ENCODE measurements around the gene MORF4L2. TPM values are rescaled to one million over a fixed set of nuclear protein-coding genes. Genes with fewer than 3 reads are reported as not detected.

MORF4L2 gene
- total and polyA plus RNA-seq, 9 of the 15 experiments (the other 6 are each of a cell fraction or from before 2014, with no cell fraction given), result 324 to 781 (median 420) TPM

DNA sequence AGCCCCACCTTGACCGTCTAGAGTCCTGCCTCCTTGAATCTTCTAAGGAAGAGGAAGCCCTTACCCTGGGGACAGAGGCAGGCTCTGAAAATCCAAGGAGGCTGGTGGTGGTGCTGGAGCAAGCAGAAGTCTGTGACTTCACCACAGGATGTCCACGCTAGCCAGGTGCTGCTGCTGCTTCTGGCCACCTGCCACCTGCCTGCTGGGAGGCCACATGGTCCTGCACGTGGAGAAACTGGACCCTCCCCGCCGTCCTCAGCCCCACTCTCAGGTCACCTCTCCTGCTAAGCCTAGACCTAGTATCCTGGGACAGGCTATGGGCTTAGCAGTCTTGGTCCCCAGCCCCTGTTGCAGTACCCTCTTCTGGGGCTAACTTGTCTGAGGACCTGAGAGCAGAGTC, 40.0 kb upstream of the MORF4L2 start:
- POLR2A ChIA-PET, result no interaction called here
- TF ChIP-seq, protein P1, sequence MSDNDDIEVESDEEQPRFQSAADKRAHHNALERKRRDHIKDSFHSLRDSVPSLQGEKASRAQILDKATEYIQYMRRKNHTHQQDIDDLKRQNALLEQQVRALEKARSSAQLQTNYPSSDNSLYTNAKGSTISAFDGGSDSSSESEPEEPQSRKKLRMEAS (CRISPR knock-in tag; IDR thresholded peaks at IDR 0.05), result no peak
- TF ChIP-seq BDP1 (IDR thresholded peaks at IDR 0.05; ENCODE audit: insufficient read depth, insufficient read length), result no peak
- TF ChIP-seq TRIM28 (IDR thresholded peaks at IDR 0.05), result no peak
- TF ChIP-seq ZNF717 (CRISPR knock-in tag; IDR thresholded peaks at IDR 0.05), result no peak
- TF ChIP-seq ZNF79 (CRISPR knock-in tag; IDR thresholded peaks at IDR 0.05; ENCODE audit: low read depth), result no peak
- no peak for TF ChIP-seq ZNF41 (CRISPR knock-in tag; conservative IDR thresholded peaks at IDR 0.05)
- TF ChIP-seq SP2 (IDR thresholded peaks at IDR 0.05; ENCODE audit: extremely low read depth, low read depth, low read length, poor library complexity, severe bottlenecking), result no peak
- no peak for TF ChIP-seq TGIF2 (CRISPR knock-in tag; IDR thresholded peaks at IDR 0.05)
- TF ChIP-seq, protein P2, sequence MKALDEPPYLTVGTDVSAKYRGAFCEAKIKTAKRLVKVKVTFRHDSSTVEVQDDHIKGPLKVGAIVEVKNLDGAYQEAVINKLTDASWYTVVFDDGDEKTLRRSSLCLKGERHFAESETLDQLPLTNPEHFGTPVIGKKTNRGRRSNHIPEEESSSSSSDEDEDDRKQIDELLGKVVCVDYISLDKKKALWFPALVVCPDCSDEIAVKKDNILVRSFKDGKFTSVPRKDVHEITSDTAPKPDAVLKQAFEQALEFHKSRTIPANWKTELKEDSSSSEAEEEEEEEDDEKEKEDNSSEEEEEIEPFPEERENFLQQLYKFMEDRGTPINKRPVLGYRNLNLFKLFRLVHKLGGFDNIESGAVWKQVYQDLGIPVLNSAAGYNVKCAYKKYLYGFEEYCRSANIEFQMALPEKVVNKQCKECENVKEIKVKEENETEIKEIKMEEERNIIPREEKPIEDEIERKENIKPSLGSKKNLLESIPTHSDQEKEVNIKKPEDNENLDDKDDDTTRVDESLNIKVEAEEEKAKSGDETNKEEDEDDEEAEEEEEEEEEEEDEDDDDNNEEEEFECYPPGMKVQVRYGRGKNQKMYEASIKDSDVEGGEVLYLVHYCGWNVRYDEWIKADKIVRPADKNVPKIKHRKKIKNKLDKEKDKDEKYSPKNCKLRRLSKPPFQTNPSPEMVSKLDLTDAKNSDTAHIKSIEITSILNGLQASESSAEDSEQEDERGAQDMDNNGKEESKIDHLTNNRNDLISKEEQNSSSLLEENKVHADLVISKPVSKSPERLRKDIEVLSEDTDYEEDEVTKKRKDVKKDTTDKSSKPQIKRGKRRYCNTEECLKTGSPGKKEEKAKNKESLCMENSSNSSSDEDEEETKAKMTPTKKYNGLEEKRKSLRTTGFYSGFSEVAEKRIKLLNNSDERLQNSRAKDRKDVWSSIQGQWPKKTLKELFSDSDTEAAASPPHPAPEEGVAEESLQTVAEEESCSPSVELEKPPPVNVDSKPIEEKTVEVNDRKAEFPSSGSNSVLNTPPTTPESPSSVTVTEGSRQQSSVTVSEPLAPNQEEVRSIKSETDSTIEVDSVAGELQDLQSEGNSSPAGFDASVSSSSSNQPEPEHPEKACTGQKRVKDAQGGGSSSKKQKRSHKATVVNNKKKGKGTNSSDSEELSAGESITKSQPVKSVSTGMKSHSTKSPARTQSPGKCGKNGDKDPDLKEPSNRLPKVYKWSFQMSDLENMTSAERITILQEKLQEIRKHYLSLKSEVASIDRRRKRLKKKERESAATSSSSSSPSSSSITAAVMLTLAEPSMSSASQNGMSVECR (CRISPR knock-in tag; IDR thresholded peaks at IDR 0.05), result no peak
- no peak for TF ChIP-seq DPF2 (IDR thresholded peaks at IDR 0.05)
- DNase-seq (ENCODE audit: extremely low read depth in 1 of 4, low spot score in 3 of 4) (no peak), FAIRE-seq (no peak), ATAC-seq (no peak; the same call in 2 of the 3 replicates)
- Histone ChIP-seq H3K27ac (ENCODE audit: extremely low read depth, low read depth, low read length) (no peak overlapping the region), H3K36me3 (ENCODE audit: control insufficient read depth, insufficient read depth, low read length) (no peaks in the 10 kb centered on the region), H3K9me3 (replicated peaks; ENCODE audit: control insufficient read depth, insufficient read depth, low read depth, low read length) (no peaks in the 10 kb centered on the region), H3K4me1 (replicated peaks in 1 of 2; ENCODE audit: control insufficient read depth in 2 of 2, insufficient read depth in 2 of 2, low read length in 2 of 2) (no peaks in the 10 kb centered on the region), H3K4me2 (ENCODE audit: insufficient read depth, low read length) (no peak overlapping the region), H2AFZ (ENCODE audit: low read depth, low read length) (no peak overlapping the region), H3K27me3 (ENCODE audit: control insufficient read depth in 2 of 2, insufficient read depth in 2 of 2, low read length in 2 of 2) (peaks cover 2 to 76% of the 10 kb centered on the region in 2 experiments; a peak in 3 of 5 replicates), H3K9ac (ENCODE audit: insufficient read depth in 1 of 2, low read depth in 2 of 2, low read length in 2 of 2) (no peak overlapping the region), H4K20me1 (replicated peaks; ENCODE audit: control insufficient read depth, insufficient read depth, low read length) (no peaks in the 10 kb centered on the region), H3K79me2 (ENCODE audit: control insufficient read depth, insufficient read depth, low read length) (no peaks in the 10 kb centered on the region), H3K9me1 (ENCODE audit: control insufficient read depth, insufficient read depth, low read length) (no peaks in the 10 kb centered on the region), H3K4me3 (no peak overlapping the region)
- no TSS peak for BruUV-seq (replicated peaks)
- intact Hi-C loops (cut with micrococcal nuclease) (no loop called here), in situ Hi-C loops (cut with MboI) (no loop called here)
- CTCF ChIA-PET (ENCODE audit: low intra/inter-chr PET ratio), result no interaction called here
- WGBS (ENCODE audit: insufficient coverage, low coverage, missing lambda C conversion rate), result 0% methylated on average over 4 of the region's 5 CpGs

All from K562 (cell line).